NCI-H774 (cell line): ENCODE data around the gene CD3E.
"Not testable (repeated sequence)": the region's sequence is repeated elsewhere in the genome, so short reads cannot be mapped to it uniquely, and the experiment has no call there.

Source experiments
- DNase-seq: peaks from one replicate; lab custom pipeline; 2025; lab: John Stamatoyannopoulos, UW

Gene CD3E

GRCh38 chr11:118290923-118291322 lies 13.6 kb upstream of the CD3E start:
- no peak for DNase-seq

DNA sequence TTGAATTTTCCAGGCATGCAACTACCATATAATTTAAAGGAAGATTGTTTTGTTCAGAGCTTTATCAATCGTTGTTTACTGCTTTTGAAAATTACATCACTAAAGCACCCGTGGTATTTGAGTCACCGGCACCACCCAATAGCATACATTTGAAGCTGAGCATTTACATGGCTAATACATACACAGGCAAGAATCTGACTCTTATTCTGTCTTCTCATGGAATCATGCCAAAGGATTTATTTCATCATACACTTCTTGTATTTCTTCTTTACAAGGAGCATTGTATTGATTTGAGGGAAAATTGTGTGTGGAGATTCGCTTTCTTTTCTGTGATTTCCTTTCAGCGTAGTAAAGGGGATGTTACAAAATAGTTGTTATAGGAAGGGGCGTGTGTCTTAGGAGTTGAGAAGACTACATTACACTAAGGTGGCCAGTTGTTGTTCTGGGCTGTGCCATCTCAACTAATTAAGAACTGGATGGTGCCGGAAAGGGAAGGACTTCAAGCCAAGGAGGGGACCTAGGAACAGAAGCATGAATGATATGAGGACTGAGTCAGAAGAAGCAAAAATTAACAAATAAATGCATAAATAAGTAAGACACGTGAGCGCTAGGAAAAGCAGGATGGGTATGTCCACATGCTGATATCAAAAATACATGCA lies 12.9 kb upstream of the CD3E start:
- no peak for DNase-seq

DNA sequence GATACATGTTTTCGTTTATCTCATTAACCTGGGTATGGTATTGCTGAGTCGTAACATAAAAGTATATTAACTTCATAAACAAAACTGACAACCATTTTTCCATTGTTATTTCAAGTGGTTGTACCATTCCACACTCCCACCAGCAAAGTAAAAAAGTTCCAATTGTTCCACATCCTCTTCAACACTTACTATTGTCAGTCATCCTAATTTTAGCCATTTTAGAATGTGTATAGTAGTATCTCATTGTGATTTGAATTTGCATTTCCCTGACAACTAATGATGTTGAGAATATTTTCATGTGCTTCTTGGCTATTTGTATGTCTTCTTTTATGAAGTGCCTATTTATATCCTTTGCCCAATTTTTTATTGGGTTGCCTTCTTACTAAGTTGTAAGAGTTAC lies 10.5 kb upstream of the CD3E start:
- DNase-seq = no peak

- no peak for DNase-seq
Observed at GRCh38 chr11:118295199-118295598, 9.3 kb upstream of the CD3E start.

- no peak for DNase-seq
Observed at GRCh38 chr11:118295815-118296454, 8.6 kb upstream of the CD3E start.

DNA sequence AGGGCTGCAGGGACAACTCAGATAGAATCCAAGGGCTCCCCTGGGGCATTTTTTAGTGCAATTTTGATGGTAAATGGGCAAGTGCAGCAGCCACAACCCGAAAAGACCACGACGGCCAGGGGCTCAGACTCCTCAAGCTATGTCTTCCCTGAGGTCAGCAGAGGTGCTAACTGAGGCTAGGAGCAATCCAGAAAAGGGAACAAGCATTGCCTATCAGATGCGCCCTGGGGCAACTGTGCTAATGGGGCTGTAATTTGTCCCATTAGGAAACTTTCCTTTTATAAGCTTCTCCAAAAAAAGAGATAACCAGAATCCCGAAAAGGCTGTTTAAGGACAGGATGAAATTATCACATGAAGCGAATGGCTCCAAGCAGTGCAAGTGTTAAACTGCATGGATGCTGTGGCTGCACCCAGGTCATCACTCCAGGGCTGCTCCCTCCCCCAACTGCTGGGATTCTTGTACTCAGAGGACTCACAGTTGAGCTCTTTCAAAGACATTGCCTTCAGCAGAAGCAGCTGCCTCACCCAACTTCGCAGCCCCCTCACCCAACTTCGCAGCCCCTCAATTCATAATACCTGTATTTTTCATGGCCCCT lies 2.8 kb upstream of the CD3E start:
- no peak for DNase-seq

- no peak for DNase-seq
Observed at GRCh38 chr11:118304227-118304567, 333 bp upstream of the CD3E start.

DNA sequence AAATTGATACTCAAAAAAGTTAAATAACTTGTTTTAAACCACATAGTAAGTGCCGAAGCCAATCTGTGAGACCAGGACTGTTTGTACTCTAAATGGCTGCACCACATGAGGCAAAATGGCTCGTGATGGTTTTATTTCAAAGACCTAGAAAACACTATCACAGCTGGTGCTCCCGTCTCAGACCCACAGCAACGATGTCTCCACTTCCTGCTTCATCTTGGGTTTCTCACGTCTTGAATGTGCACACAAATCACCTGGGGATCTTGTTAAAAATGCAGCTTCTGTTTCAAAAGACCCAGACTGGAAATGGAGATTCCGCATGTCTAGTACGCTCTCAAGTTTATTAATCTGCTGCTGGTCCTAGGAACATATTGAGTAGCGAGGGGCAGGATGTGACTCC lies 1.2 kb downstream of the CD3E start:
- no peak for DNase-seq

GRCh38 chr11:118306556-118306955 lies 2.0 kb downstream of the CD3E start:
- no peak for DNase-seq

- DNase-seq = not testable (repeated sequence)
Observed at GRCh38 chr11:118308995-118309528, 4.5 kb downstream of the CD3E start.

GRCh38 chr11:118310271-118310670 lies 5.7 kb downstream of the CD3E start:
- no peak for DNase-seq

DNA sequence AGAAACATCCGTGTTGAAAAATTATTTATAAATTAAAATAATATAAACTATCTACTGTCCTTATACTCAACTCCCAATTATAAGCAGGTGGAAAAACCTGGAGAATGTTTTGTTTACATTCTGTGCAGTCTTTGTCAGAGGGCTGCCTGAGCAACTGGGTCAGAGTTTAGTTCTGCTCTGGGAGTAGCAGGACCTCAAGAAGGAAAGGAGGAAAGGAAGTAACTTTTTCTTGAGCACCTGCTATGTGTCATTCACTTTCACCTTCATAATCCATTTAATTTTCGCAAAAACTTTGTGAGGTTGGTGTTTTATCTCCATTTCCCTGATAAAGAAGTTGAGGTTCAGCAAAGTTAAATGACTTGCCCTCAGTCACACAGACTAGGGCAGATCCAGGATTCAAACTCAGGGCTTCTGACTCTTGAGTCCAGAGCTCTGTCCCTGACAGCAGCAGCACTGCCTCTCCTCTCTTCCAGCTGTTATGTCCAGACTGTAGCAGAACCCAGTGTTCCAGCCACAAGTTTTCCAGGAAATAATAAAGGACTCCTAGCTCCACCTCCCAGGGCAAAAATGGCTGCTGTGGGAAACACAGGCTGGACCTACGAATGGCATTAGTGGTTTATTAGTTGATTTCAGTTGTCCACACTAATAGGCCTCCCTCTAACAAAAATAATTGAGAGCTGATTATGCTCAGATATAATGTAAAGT lies 6.4 kb downstream of the CD3E start:
- no peak for DNase-seq

- no peak for DNase-seq
Observed at GRCh38 chr11:118311518-118311917, 7.0 kb downstream of the CD3E start.

DNA sequence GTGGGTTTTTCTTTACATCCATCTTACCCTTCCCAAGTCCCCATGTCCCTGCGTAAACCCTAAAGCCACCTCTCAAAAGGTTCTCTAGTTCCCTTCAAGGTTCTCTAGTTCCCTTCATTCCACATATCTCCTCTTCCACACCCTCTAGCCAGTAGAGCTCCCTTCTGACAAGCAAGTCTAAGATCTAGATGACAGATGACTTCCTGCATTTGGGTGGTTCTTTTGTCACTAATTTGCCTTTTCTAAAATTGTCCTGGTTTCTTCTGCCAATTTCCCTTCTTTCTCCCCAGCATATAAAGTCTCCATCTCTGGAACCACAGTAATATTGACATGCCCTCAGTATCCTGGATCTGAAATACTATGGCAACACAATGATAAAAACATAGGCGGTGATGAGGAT lies 7.8 kb downstream of the CD3E start:
- DNase-seq = no peak

- no peak for DNase-seq
Observed at GRCh38 chr11:118313242-118313641, 8.7 kb downstream of the CD3E start.

- peak; percentile 27 for DNase-seq
Observed at GRCh38 chr11:118314988-118315411, 10.5 kb downstream of the CD3E start.

GRCh38 chr11:118318124-118318523 lies 13.6 kb downstream of the CD3E start:
- no peak for DNase-seq

- no peak for DNase-seq
Observed at GRCh38 chr11:118318581-118319336, 14.2 kb downstream of the CD3E start.

GRCh38 chr11:118319337-118319707 lies 14.8 kb downstream of the CD3E start:
- DNase-seq = no peak

DNA sequence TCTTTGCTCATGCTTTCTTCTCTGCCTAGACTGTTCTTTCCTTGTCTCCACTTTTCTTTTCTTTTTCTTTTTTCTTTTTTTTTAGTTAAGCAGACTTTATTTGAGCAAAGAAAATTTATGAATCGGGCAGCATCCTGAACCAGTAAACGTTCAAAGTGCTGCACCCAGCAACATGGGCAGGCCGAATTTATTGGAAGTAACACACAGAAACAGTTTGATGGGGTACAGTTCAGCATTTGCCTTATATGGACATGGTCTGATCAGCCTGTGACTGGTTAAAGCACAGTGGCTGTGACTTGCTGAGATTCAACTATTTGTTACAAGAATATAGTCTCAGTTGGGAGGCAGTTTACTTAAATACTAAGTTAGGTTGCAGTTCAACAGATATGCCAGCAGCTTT lies 16.0 kb downstream of the CD3E start:
- DNase-seq = no peak

DNA sequence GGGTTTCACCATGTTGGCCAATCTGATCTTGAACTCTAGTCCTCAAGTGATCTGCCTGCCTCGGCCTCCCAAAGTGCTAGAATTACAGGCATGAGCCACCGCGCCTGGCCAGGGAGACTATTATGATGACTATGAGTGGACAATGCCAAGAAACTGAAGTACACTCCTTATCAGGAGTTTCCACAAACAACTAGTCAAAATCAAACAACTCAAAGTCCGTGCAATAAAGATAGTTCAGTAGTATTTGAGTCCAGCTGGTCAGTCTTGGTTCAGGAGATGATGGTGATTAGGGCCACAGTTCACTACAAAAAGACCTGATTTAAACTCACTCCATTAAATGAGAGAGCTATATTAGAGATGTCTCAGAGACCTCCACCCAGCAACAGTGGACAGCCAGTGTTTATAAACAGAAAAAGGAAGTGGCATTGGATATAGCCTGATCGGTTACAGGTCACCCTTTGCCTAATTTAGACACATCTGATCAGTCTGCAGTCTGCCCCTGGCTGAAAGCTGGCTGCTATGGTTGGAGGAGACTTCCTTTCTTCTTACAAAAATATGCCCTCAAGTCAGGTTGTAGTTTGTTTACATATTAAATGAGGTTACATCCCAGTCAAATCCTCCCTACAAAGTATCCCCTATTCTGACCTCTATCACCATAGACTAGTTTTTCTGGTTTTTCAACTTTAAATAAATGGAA lies 17.0 kb downstream of the CD3E start:
- DNase-seq = no peak

- DNase-seq = no peak
Observed at GRCh38 chr11:118322721-118323120, 18.2 kb downstream of the CD3E start.
